HG02759 (cell line): ENCODE results near the gene DHRS7C.

ENCODE experiments used
- ATAC-seq: cut with Tn5 transposase; IDR thresholded peaks from one replicate; pipeline ENCODE4 v1.9.1; 2021; ENCODE audit warnings: mild to moderate bottlenecking, moderate library complexity; ENCODE audit not compliant: unreplicated experiment

Gene DHRS7C

GRCh38 chr17:9790889-9791876, at the start of gene DHRS7C:
Gene DHRS7C (minus strand): TSS chr17:9791592. CDS start chr17:9791284, 308 bp downstream.
- ATAC-seq, result no peak

- no peak for ATAC-seq
Observed at GRCh38 chr17:9839433-9839832, 48.0 kb upstream of the DHRS7C start.

- no peak for ATAC-seq
Observed at GRCh38 chr17:9837551-9838471, 46.4 kb upstream of the DHRS7C start.

- ATAC-seq, result no peak
Observed at GRCh38 chr17:9833922-9834321, 42.5 kb upstream of the DHRS7C start.

GRCh38 chr17:9830711-9831110, 39.3 kb upstream of the DHRS7C start:
- ATAC-seq, result no peak

- ATAC-seq, result no peak
Observed at GRCh38 chr17:9829343-9829742, 38.0 kb upstream of the DHRS7C start.

GRCh38 chr17:9828296-9829295, 37.2 kb upstream of the DHRS7C start:
- ATAC-seq, result no peak

- ATAC-seq, result no peak
Observed at GRCh38 chr17:9825641-9826150, 34.3 kb upstream of the DHRS7C start, which contains the start of gene GLP2R. Gene GLP2R (plus strand): TSS chr17:9825924. CDS start chr17:9826064, 140 bp downstream.

GRCh38 chr17:9824797-9825338, 33.5 kb upstream of the DHRS7C start:
- ATAC-seq, result no peak

GRCh38 chr17:9824094-9824493, 32.7 kb upstream of the DHRS7C start:
- ATAC-seq, result no peak

GRCh38 chr17:9821921-9822320, 30.5 kb upstream of the DHRS7C start, which contains the start of gene GSG1L2:
Gene GSG1L2 (minus strand): TSS chr17:9822079. CDS start chr17:9822071, 8 bp downstream.
- no peak for ATAC-seq

GRCh38 chr17:9820448-9820847, 29.1 kb upstream of the DHRS7C start:
- no peak for ATAC-seq

GRCh38 chr17:9818760-9819159, 27.4 kb upstream of the DHRS7C start:
- ATAC-seq, result no peak

GRCh38 chr17:9817086-9817485, 25.7 kb upstream of the DHRS7C start:
- ATAC-seq, result no peak

- no peak for ATAC-seq
Observed at GRCh38 chr17:9816472-9816871, 25.1 kb upstream of the DHRS7C start.

GRCh38 chr17:9814337-9814945, 23.0 kb upstream of the DHRS7C start:
- no peak for ATAC-seq

- no peak for ATAC-seq
Observed at GRCh38 chr17:9813166-9813565, 21.8 kb upstream of the DHRS7C start.

- ATAC-seq, result no peak
Observed at GRCh38 chr17:9811537-9811936, 20.1 kb upstream of the DHRS7C start.

GRCh38 chr17:9811086-9811485, 19.7 kb upstream of the DHRS7C start:
- ATAC-seq, result no peak
